HepG2 (cell line): ENCODE results near the gene ZNF507. TPM values are rescaled to one million over a fixed set of nuclear protein-coding genes. Genes with fewer than 3 reads are reported as not detected.

Experiments used
- MAZ ChIP-seq, 2 experiments: sonication (generic) in 1 of 2; formaldehyde crosslinking in 1 of 2; IDR thresholded peaks; 2 replicates each; pipeline versions ENCODE4 v1.5.0 to v1.6.1; 2012 to 2020; ENCODE audit warnings: low read depth in 2 of 2, mild to moderate bottlenecking in 2 of 2, borderline replicate concordance in 1 of 2, improper control_type of control experiment in 1 of 2, low read length in 1 of 2, missing genetic modification reagents in 1 of 2, moderate library complexity in 1 of 2
- ZNF761 ChIP-seq: sonication (generic); formaldehyde crosslinking; conservative IDR thresholded peaks from 2 replicates; pipeline ENCODE4 v1.4.0; 2020; ENCODE audit warnings: mild to moderate bottlenecking, missing genetic modification reagents
- polyA plus RNA-seq, 8 experiments: library from polyadenylated mRNA; depleted of rRNA in 3 of 8; stranded (reverse) in 7 of 8; unstranded in 1 of 8; fragments of >200 nt; fragmentation: Illumina TruSeq in 4 of 8; extraction: Trizol in 4 of 8; gene quantifications; 2 replicates each; pipeline versions ENCODE4 v1.2.1 to v1.2.3, GENCODE V29; 2011 to 2016; ENCODE audit warnings: low read depth in 4 of 8, missing spikeins in 1 of 8, mixed read lengths in 1 of 8; ENCODE audit not compliant: insufficient read depth in 1 of 8
- total RNA-seq, 5 experiments: library from RNA; depleted of rRNA; stranded (reverse); fragments of >200 nt; fragmentation: Illumina TruSeq; extraction: Trizol; gene quantifications; 2 replicates each; pipeline ENCODE4 v1.2.3, GENCODE V29; 2016; ENCODE audit warnings: low read depth in 1 of 5
- TF ChIP-seq, protein P1 (sequence below), 2 experiments: sonication (generic) in 1 of 2; formaldehyde crosslinking in 1 of 2; IDR thresholded peaks; 2 replicates each; pipeline versions ENCODE4 v1.6.1 to v1.9.0; 2014 to 2022; ENCODE audit warnings: antibody characterized with exemption in 1 of 2, borderline replicate concordance in 1 of 2, inconsistent platforms in 1 of 2, low read depth in 1 of 2, missing genetic modification reagents in 1 of 2
- TF ChIP-seq, protein P2 (sequence below), 2 experiments: sonication (generic) in 1 of 2; formaldehyde crosslinking in 1 of 2; IDR thresholded peaks; 2 replicates each; pipeline versions ENCODE4 v1.4.0 to v1.6.1; 2018 to 2020; ENCODE audit warnings: missing genetic modification reagents in 2 of 2, borderline replicate concordance in 1 of 2, low read depth in 1 of 2, mild to moderate bottlenecking in 1 of 2, missing biosample characterization in 1 of 2

Gene ZNF507
- total and polyA plus RNA-seq, 2 of the 13 experiments (the other 11 are each of a cell fraction or from before 2014, with no cell fraction given) = 7.3 to 10.9 TPM

DNA sequence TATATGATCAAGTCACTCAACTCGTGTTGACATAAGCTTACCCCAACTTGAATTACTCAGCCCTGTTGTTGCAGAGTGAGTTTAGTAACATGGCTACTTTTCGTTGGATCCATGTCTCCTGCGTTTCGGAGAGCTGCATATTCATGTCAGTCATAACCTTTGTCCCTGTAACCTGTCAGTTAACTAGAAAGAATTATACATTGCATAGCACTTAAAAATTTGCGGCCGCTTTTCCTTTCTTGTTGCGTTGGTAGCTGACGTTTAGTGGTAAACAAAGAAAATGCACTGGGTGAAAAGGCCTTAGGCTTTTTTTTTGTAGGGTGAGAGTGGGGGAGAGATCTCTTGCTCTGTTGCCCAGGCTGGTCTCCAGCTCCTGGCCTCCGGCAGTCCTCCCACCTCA is 14.2 kb downstream of the ZNF507 start (continued):
- TF ChIP-seq, protein P1, sequence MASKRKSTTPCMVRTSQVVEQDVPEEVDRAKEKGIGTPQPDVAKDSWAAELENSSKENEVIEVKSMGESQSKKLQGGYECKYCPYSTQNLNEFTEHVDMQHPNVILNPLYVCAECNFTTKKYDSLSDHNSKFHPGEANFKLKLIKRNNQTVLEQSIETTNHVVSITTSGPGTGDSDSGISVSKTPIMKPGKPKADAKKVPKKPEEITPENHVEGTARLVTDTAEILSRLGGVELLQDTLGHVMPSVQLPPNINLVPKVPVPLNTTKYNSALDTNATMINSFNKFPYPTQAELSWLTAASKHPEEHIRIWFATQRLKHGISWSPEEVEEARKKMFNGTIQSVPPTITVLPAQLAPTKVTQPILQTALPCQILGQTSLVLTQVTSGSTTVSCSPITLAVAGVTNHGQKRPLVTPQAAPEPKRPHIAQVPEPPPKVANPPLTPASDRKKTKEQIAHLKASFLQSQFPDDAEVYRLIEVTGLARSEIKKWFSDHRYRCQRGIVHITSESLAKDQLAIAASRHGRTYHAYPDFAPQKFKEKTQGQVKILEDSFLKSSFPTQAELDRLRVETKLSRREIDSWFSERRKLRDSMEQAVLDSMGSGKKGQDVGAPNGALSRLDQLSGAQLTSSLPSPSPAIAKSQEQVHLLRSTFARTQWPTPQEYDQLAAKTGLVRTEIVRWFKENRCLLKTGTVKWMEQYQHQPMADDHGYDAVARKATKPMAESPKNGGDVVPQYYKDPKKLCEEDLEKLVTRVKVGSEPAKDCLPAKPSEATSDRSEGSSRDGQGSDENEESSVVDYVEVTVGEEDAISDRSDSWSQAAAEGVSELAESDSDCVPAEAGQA (IDR thresholded peaks at IDR 0.05; ENCODE audit: low read depth) = no peak
- TF ChIP-seq, protein P1 (CRISPR knock-in tag; IDR thresholded peaks at IDR 0.05; ENCODE audit: borderline replicate concordance) = no peak
- TF ChIP-seq ZNF761 (CRISPR knock-in tag) = no peak
- TF ChIP-seq, protein P2, sequence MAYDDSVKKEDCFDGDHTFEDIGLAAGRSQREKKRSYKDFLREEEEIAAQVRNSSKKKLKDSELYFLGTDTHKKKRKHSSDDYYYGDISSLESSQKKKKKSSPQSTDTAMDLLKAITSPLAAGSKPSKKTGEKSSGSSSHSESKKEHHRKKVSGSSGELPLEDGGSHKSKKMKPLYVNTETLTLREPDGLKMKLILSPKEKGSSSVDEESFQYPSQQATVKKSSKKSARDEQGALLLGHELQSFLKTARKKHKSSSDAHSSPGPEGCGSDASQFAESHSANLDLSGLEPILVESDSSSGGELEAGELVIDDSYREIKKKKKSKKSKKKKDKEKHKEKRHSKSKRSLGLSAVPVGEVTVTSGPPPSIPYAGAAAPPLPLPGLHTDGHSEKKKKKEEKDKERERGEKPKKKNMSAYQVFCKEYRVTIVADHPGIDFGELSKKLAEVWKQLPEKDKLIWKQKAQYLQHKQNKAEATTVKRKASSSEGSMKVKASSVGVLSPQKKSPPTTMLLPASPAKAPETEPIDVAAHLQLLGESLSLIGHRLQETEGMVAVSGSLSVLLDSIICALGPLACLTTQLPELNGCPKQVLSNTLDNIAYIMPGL (CRISPR knock-in tag; IDR thresholded peaks at IDR 0.05; ENCODE audit: borderline replicate concordance in 1 of 2, low read depth in 1 of 2) = no peak
- no peak for TF ChIP-seq MAZ (IDR thresholded peaks at IDR 0.05; ENCODE audit: borderline replicate concordance, low read depth, low read length)
- no peak for TF ChIP-seq MAZ (CRISPR knock-in tag; IDR thresholded peaks at IDR 0.05; ENCODE audit: low read depth)
